HCT116 (cell line): ENCODE measurements around the gene DDA1. TPM values are rescaled to one million over a fixed set of nuclear protein-coding genes. Genes with fewer than 3 reads are reported as not detected.

ENCODE experiments used
- ATAC-seq: fragments of 200-7000 bp; cut with Tn5 transposase; 2 replicates; pipeline ENCODE4 v1.9.1; 2020; ENCODE audit warnings: mild to moderate bottlenecking, moderate library complexity
- BruUV-seq: library from RNA; stranded (reverse); fragments of 400-500 nt; replicated peaks from 2 replicates; lab custom pipeline; 2021; lab: Mats Ljungman, UMichigan
- CTCF ChIA-PET: fragments of 300-600 bp; sonication (Branson Sonifier 250); formaldehyde crosslinking; loops from one replicate; lab custom pipeline; 2021; ENCODE audit warnings: antibody characterized with exemption; lab: Charles Lee
- POLR2A ChIA-PET: fragments of 300-600, 350-600 bp; sonication (Branson Sonifier 250); formaldehyde crosslinking; loops from one replicate; lab custom pipeline; 2021; ENCODE audit warnings: antibody characterized with exemption; lab: Charles Lee
- RAD21 ChIA-PET, 2 experiments: fragments of 300-600 bp; sonication (Branson Sonifier 250); formaldehyde crosslinking; loops; one replicate each; lab custom pipeline; 2023; ENCODE audit warnings: low total read pairs in 2 of 2; ENCODE audit not compliant: uncharacterized antibody in 2 of 2, unreplicated experiment in 2 of 2, low non-redundant PET in 1 of 2; lab: Charles Lee
- DNase-seq: peaks from one replicate; pipeline ENCODE4 v3.0.0-alpha.2; 2010; ENCODE audit warnings: low read depth, low spot score
- H2AFZ ChIP-seq: fragments of 200-600 bp; shearing (Covaris generic), sonication (generic); 2 replicates; pipeline ENCODE4 v1.6.1; 2017; ENCODE audit warnings: low read depth, mixed run types, mixed read lengths, antibody characterized with exemption, low read length; ENCODE audit not compliant: poor library complexity, severe bottlenecking
- H3K27ac ChIP-seq: 2 replicates; pipeline ENCODE4 v1.5.1; 2012; ENCODE audit warnings: low read depth, low read length
- H3K27me3 ChIP-seq: fragments of 200-600 bp; sonication (generic); 2 replicates; pipeline ENCODE4 v1.6.1; 2016; ENCODE audit warnings: mixed run types, low read length, mixed read lengths; ENCODE audit not compliant: insufficient read depth
- H3K36me3 ChIP-seq, 2 experiments: fragments of 200-500 bp in 1 of 2; fragments of 200-600 bp in 1 of 2; sonication (Bioruptor generic) in 1 of 2; sonication (generic) in 1 of 2; 2 replicates each; pipeline versions ENCODE4 v1.5.1 to v1.6.1; 2014 to 2016; ENCODE audit warnings: low read length in 2 of 2, inconsistent platforms in 1 of 2, mixed read lengths in 1 of 2, mixed run types in 1 of 2; ENCODE audit not compliant: insufficient read depth in 2 of 2, control insufficient read depth in 1 of 2
- H3K4me1 ChIP-seq, 2 experiments: fragments of 200-600 bp in 1 of 2; sonication (generic) in 1 of 2; 2 replicates each; pipeline versions ENCODE4 v1.5.1 to v1.6.1; 2012 to 2017; ENCODE audit warnings: low read length in 2 of 2, inconsistent platforms in 1 of 2, mild to moderate bottlenecking in 1 of 2, mixed read lengths in 1 of 2, mixed run types in 1 of 2, moderate library complexity in 1 of 2; ENCODE audit not compliant: insufficient read depth in 2 of 2, control insufficient read depth in 1 of 2
- H3K4me2 ChIP-seq: fragments of 200-600 bp; sonication (generic); 2 replicates; pipeline ENCODE4 v1.6.1; 2017; ENCODE audit warnings: mixed run types, low read length, mixed read lengths
- H3K4me3 ChIP-seq, 2 experiments: fragments of 200-600 bp in 1 of 2; sonication (generic) in 1 of 2; replicated peaks in 1 of 2; 2 replicates each; pipeline ENCODE4 v1.5.1; 2011 to 2016; ENCODE audit warnings: low read length in 2 of 2, control low read depth in 1 of 2, low read depth in 1 of 2, mild to moderate bottlenecking in 1 of 2, mixed read lengths in 1 of 2, mixed run types in 1 of 2
- H3K79me2 ChIP-seq: fragments of 200-600 bp; sonication (generic); 2 replicates; pipeline ENCODE4 v1.6.1; 2017; ENCODE audit warnings: mild to moderate bottlenecking, mixed run types, low read length, moderate library complexity, mixed read lengths; ENCODE audit not compliant: insufficient read depth
- H3K9ac ChIP-seq: fragments of 200-600 bp; sonication (generic); 2 replicates; pipeline ENCODE4 v1.6.1; 2016; ENCODE audit warnings: low read length, mixed read lengths
- H3K9me2 ChIP-seq: fragments of 200-600 bp; sonication (generic), shearing (Covaris generic); 2 replicates; pipeline ENCODE4 v1.6.1; 2017; ENCODE audit warnings: mixed run types, mild to moderate bottlenecking, moderate library complexity; ENCODE audit not compliant: insufficient read depth
- H3K9me3 ChIP-seq, 2 experiments: fragments of 200-500 bp in 1 of 2; fragments of 200-600 bp in 1 of 2; sonication (Bioruptor generic) in 1 of 2; sonication (generic) in 1 of 2; 2 replicates each; pipeline ENCODE4 v1.6.1; 2014 to 2017; ENCODE audit warnings: low read length in 2 of 2, mixed read lengths in 2 of 2, inconsistent platforms in 1 of 2, low read depth in 1 of 2, mild to moderate bottlenecking in 1 of 2, mixed run types in 1 of 2, moderate library complexity in 1 of 2; ENCODE audit not compliant: control insufficient read depth in 1 of 2, insufficient read depth in 1 of 2
- H4K20me1 ChIP-seq: fragments of 200-600 bp; sonication (generic), shearing (Covaris generic); 2 replicates; pipeline ENCODE4 v1.6.1; 2017; ENCODE audit warnings: mixed run types, mild to moderate bottlenecking, moderate library complexity; ENCODE audit not compliant: insufficient read depth
- CEBPB ChIP-seq: IDR thresholded peaks from 2 replicates; pipeline ENCODE4 v1.6.1; 2012; ENCODE audit warnings: low read depth
- CTCF ChIP-seq, 3 experiments: fragments of 200-600 bp in 1 of 3; sonication (generic) in 1 of 3; IDR thresholded peaks in 2 of 3; conservative IDR thresholded peaks in 1 of 3; 2 replicates each; pipeline ENCODE4 v1.5.1; 2012 to 2017; ENCODE audit warnings: low read depth in 2 of 3, low read length in 2 of 3, antibody characterized with exemption in 1 of 3, borderline replicate concordance in 1 of 3, control low read depth in 1 of 3, mild to moderate bottlenecking in 1 of 3, mixed read lengths in 1 of 3, mixed run types in 1 of 3, moderate library complexity in 1 of 3; ENCODE audit not compliant: insufficient read depth in 1 of 3
- ELF1 ChIP-seq: IDR thresholded peaks from 2 replicates; pipeline ENCODE4 v1.6.1; 2012; ENCODE audit warnings: low read depth, borderline replicate concordance
- EZH2 ChIP-seq: fragments of 200-600 bp; sonication (generic); IDR thresholded peaks from 2 replicates; pipeline ENCODE4 v1.6.1; 2017; ENCODE audit warnings: antibody characterized with exemption, mixed run types
- FOSL1 ChIP-seq: IDR thresholded peaks from 2 replicates; pipeline ENCODE4 v1.6.1; 2012; ENCODE audit warnings: low read depth
- JUND ChIP-seq: IDR thresholded peaks from 2 replicates; pipeline ENCODE4 v1.6.1; 2012
- POLR2A ChIP-seq: IDR thresholded peaks from 2 replicates; pipeline ENCODE4 v1.7.0; 2011; ENCODE audit warnings: borderline replicate concordance; ENCODE audit not compliant: insufficient read depth, insufficient read length; ENCODE audit errors: extremely low read depth
- POLR2AphosphoS5 ChIP-seq: IDR thresholded peaks from 2 replicates; pipeline ENCODE4 v1.6.1; 2011; ENCODE audit warnings: mild to moderate bottlenecking, low read depth, low read length, moderate library complexity
- RAD21 ChIP-seq: IDR thresholded peaks from 2 replicates; pipeline ENCODE4 v1.6.1; 2012; ENCODE audit warnings: low read depth, mild to moderate bottlenecking
- SIN3A ChIP-seq: IDR thresholded peaks from 2 replicates; pipeline ENCODE4 v1.6.1; 2012; ENCODE audit warnings: low read depth
- SRF ChIP-seq: IDR thresholded peaks from 2 replicates; pipeline ENCODE4 v1.6.1; 2012; ENCODE audit warnings: low read depth
- TCF7L2 ChIP-seq: IDR thresholded peaks from 2 replicates; pipeline ENCODE4 v1.7.0; 2011; ENCODE audit warnings: borderline replicate concordance, inconsistent platforms; ENCODE audit not compliant: insufficient read depth, insufficient read length; ENCODE audit errors: extremely low read depth
- YY1 ChIP-seq: IDR thresholded peaks from 2 replicates; pipeline ENCODE4 v1.6.1; 2011; ENCODE audit warnings: low read length, low read depth, moderate library complexity, mild to moderate bottlenecking; ENCODE audit not compliant: insufficient replicate concordance; ENCODE audit errors: extremely low read depth
- ZBTB33 ChIP-seq: IDR thresholded peaks from 2 replicates; pipeline ENCODE4 v1.6.1; 2011; ENCODE audit warnings: mild to moderate bottlenecking, low read length, moderate library complexity; ENCODE audit not compliant: insufficient replicate concordance; ENCODE audit errors: extremely low read depth
- ZFX ChIP-seq: fragments of 450-650 bp; IDR thresholded peaks from 2 replicates; pipeline ENCODE4 v1.6.1; 2017
- intact Hi-C: fragments of 100-400 bp; cut with micrococcal nuclease; formaldehyde crosslinking; loops from 2 replicates; pipeline ENCODE4 v1.10.0; 2022
- total RNA-seq: library from RNA; stranded (reverse); gene quantifications from one replicate; pipeline ENCODE4 v1.2.1, GENCODE V29; 2021; ENCODE audit not compliant: unreplicated experiment

The DDA1 gene
- total RNA-seq, 1 experiment from 2014 or later, result 68.6 TPM

- no peak for TF ChIP-seq FOSL1
- no peak for TF ChIP-seq SRF
- TF ChIP-seq RAD21, result no peak
- TF ChIP-seq CEBPB, result no peak
- no peak for TF ChIP-seq YY1
- no peak for TF ChIP-seq ZBTB33
- TF ChIP-seq POLR2A, result no peak
- no peak for TF ChIP-seq POLR2AphosphoS5
- no peak for TF ChIP-seq CTCF (IDR thresholded peaks at IDR 0.05 in 2 of 3, conservative IDR thresholded peaks at IDR 0.05 in 1 of 3; ENCODE audit: borderline replicate concordance in 1 of 3, insufficient read depth in 1 of 3, low read depth in 2 of 3, low read length in 2 of 3)
- TF ChIP-seq TCF7L2, result no peak
- no peak for TF ChIP-seq EZH2
- TF ChIP-seq ZFX, result no peak
- no peak for TF ChIP-seq ELF1
- no peak for TF ChIP-seq SIN3A
- TF ChIP-seq JUND, result no peak
- Histone ChIP-seq H3K36me3 (peaks cover 0 to 6% of the 10 kb centered on the region in 2 experiments; a peak in 1 of 4 replicates), H4K20me1 (no peaks in the 10 kb centered on the region), H3K4me2 (no peak overlapping the region), H3K4me3 (no peak overlapping the region), H3K9me3 (no peaks in the 10 kb centered on the region), H3K79me2 (peaks cover 12% of the 10 kb centered on the region; the same call in 1 of the 2 replicates), H3K27ac (no peak overlapping the region), H3K4me1 (peaks cover 2 to 40% of the 10 kb centered on the region in 2 experiments; a peak in 2 of 4 replicates), H3K27me3 (no peaks in the 10 kb centered on the region), H3K9me2 (no peaks in the 10 kb centered on the region), H3K9ac (no peak overlapping the region), H2AFZ (no peak overlapping the region)
- BruUV-seq, result no TSS peak
- ChIA-PET POLR2A (no interaction called here), CTCF (interaction anchor here (0.6 kb wide), 1 partner anchor 219 kb away, joined by 3 read pairs; no protein-coding TSS in a partner anchor), RAD21 (no interaction called here)
- DNase-seq (no peak), ATAC-seq (no peak)
- intact Hi-C loops, result no loop called here
Measured at GRCh38 chr19:17286752-17287151, 22.6 kb upstream of the DDA1 start.
